GM18861 (cell line): Measurements from ENCODE around the gene INSR.

Experiments
- ATAC-seq: cut with Tn5 transposase; IDR thresholded peaks from one replicate; pipeline ENCODE4 v1.9.1; 2021; ENCODE audit not compliant: unreplicated experiment

INSR gene

DNA sequence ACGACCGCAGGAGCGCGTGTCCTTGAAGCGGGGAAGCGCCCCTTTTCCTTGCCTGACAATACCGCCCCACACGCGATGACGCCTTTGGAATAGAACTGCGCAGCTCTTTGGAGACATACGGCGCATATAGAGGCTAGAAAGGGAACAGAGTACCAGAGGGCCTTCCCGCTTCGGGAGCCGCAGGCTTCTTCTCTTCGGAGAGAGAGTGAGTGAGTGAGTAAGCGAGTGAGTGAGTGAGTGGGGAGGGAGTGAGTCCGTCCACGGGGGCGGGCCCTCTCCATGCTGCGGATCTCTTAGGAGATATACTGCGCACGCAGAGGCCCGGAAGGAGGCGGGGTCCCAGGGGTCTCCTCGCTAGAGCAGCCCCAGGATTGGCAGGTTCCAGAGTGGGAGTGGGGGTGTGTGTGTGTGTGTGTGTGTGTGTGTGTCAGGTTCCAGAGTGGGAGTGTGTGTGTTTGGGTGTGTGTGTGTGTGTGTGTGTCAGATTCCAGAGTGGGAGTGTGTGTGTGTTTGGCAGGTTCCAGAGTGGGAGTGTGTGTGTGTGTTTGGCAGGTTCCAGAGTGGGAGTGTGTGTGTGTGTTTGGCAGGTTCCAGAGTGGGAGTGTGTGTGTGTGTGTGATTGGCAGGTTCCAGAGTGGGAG, 97.0 kb downstream of the INSR start:
- peak; percentile 37 for ATAC-seq

- ATAC-seq, result no peak
These were observed 97.5 kb downstream of the INSR start for GRCh38 chr19:7196763-7197118.

DNA sequence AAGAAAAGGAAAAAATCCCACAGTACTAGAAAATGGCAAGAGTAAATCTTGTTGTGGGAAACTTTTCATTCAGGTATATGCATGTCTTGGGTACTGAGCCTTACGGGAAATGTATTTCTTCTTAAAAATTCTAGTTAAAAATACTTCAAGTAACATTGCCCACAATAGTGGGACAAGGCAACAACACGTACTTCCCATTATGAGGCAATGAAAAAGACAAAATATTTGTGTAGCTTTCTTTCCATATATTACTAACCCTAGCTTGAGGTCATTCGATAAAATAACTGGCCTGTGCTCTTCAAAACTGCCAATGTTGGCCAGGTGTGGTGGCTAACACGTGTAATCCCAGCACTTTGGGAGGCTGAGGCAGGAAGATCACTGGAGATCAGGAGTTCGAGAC, 99.2 kb downstream of the INSR start:
- ATAC-seq, result no peak

DNA sequence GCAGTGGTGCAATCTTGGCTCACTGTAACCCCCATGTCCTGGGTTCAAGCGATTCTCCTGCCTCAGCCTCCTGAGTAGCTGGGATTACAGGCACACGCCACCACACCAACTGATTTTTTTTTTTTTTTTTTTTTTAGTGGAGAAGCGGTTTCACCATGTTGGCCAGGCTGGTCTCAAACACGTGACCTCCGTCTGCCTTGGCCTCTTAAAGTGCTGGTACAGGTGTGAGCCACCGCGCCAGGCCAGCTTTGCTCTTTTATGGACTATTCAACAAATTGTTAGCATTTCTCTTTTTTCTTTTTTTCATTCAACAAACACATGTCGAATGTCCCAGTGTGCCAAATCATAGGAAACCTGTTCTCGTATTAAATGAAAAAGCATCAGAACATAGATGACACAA, 99.6 kb downstream of the INSR start:
- no peak for ATAC-seq

DNA sequence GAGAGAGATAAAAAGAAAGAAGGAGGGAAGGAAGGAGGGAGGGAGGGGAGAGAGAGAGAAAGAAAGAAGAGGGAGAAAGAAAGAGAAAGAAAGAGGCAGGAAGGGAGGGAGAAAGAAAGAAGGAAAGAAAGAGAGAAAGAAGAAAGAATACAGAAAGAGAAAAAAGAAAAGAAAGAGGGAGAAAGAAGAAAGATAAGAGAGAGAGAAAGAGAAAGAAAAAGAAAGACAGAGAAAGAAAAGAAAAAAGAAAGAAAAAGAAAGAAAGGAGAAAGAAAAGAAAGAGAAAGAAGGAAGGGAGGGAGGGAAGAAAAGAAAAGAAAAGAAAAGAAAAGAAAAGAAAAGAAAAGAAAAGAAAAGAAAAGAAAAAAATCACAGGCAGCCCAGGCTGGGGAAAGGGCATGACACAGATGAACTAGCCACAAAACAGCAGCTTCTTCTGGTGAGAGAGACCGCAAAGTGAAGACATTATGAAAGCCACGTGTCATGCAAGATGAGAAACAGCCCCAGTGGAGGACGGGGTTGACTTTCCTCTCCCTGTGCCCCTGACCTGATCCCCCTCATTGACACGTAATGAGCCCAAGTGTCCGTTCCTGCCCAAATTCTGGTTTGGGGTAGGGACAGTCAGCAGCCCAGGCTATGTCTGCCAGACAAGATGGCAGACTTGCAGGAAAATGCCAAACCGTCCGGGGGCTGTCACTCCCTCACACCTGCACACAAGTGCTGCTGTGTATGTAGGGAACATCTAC, 102.1 kb downstream of the INSR start:
- no peak for ATAC-seq

DNA sequence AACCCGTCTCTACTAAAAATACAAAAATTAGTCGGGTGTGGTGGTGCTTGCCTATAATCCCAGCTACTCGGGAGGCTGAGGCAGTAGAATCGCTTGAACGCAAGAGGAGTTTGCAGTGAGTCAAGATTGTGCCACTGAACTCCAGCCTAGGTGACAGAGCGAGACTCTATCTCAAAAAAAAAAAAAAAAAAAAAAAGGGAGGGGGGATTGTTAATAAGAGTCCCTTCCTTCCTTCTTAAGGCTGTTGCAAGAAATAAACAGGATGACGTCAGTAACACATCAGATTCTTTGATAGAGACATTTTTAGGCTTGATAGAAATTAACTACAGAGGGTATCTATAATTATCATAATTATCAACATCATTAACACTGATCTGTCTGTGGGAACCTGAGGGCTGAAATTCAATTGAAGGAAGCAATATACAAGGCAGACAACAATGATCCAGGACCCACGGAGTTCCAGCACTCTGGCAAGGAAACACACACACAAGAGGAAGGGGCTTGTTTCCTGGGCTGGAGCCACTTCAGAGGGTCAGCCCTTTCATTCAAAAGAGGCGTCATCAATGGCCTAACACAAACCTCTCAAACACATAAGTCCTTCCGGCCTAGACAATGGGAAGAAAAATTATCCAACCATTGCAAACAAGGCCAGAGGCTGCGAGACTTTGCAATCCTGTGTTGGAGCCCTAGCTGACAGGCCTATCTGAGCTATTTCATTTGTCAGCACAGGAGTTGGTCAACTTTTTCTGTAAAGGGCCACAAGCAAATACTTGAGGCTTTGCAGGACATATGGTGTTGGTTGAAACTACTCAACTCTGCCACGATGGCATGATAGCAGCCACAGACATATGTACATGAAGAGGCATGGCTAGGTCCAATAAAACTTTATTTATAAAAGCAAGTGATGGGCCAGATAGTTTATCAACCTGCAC, 105.2 kb downstream of the INSR start:
- ATAC-seq, result no peak

- ATAC-seq, result no peak
These were observed 106.4 kb downstream of the INSR start for GRCh38 chr19:7187605-7188339.

DNA sequence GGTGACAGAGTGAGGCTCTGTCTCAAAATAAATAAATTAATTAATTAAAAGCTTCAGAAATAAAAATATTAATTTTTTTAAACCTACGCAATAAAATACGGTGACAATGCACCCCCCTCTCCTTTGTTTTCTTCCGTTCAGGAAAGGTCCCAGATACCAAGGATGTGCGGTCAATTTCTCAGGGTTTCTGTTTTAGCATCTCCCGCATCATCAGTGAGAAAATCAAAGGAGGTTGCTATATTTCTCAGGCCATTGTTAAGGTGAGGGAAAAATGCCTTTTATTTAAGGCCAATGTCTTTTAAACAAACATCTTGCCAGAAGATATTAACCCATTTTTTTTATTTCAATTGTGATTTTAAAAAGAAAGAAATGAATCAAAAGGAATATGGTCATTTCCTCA, 111.7 kb downstream of the INSR start:
- ATAC-seq, result no peak

GRCh38 chr19:7179917-7180306, 114.3 kb downstream of the INSR start:
- ATAC-seq, result no peak

DNA sequence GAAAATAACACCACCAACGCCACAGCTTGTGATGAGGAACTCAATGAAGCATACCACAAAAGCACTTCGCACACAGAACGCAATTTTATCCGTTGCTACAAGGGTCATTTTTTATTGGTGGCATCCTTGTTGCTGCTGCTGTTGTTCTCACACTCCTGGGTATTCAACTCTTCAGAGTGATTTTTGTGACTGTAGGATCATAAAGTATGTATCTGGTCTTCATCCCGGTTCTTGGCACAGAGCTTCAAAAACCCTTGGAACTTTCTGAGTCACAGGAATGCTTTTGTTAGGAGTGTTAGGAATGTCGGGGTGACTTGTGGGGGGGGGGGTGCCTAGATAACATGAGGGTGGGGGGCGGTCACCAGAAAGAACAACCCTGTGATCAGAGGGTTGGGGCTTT, 116.3 kb downstream of the INSR start:
- ATAC-seq, result no peak

DNA sequence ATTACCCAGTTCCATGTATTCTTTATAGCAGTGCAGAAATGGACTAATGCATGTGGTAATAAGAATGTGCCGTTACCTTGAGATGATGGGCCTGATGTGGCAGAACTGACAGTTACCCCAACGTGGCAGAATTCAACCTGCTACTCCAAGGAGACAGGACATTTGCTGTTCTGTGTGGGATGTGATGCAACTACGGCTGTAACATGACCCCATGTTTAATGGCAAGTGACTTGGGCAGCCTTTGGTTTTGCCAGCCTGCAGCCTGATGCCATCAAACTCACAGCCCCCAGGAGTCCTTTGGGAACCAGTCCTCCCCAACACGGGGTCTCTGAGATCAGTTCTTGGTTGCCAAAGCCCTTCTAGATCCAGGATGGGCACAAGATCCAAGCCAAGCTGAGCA, 117.4 kb downstream of the INSR start:
- ATAC-seq, result no peak

DNA sequence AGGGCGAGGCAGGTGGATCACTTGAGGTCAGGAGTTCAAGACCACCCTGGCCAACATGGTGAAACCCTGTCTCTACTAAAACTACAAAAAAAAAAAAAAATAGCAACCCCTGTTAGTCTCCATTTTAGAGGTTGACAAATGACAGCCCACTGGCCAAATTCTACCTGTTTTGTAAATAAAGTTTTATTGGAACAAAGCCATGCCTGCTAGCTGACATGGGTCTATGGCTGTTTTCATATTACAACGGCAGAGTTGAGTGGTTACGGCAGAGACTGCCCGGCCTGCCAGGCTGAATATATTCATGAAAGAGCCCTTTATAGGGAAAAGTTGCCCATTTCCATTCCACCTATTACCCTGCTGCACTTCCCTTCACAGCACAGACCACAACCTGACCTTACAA, 121.4 kb downstream of the INSR start:
- no peak for ATAC-seq

DNA sequence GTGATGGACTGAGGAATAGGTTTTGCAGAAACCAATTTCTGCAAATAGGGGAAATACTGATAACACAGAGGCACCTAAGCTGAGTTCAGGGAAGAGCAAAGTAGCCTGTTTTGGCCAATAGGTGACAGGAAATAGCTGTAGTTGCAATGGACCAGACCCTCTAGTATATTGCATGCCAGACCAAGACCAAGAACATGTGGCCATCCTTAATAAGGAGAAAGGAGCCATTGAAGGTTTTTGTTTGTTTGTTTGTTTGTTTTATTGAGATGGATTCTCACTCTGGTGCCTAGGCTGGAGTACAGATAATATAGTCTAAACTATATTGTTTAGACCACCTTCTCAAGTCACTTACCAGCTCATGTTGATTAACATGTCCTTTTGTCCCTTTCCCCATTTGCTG, 123.2 kb downstream of the INSR start:
- no peak for ATAC-seq

DNA sequence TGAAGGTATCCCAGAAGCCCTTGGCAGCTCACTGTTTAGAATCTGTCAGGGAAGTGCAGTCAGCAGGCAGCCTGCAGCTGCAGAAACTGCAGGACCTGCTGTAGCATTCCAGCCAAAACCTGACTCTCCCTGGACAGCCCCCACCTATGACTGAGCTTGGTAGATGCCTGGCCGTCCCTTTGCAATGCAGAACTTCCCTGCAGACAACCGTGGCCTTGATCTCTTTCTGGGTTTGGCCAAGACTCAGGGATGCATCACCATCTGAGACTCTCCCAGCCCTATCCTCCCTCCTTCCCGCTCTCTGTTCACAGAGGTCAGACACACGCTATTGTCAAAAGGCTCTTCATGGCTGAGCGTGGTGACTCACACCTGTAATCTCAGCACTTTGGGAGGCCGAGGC, 125.3 kb downstream of the INSR start:
- ATAC-seq, result no peak

GRCh38 chr19:7161292-7161691, 132.9 kb downstream of the INSR start:
- ATAC-seq, result no peak

DNA sequence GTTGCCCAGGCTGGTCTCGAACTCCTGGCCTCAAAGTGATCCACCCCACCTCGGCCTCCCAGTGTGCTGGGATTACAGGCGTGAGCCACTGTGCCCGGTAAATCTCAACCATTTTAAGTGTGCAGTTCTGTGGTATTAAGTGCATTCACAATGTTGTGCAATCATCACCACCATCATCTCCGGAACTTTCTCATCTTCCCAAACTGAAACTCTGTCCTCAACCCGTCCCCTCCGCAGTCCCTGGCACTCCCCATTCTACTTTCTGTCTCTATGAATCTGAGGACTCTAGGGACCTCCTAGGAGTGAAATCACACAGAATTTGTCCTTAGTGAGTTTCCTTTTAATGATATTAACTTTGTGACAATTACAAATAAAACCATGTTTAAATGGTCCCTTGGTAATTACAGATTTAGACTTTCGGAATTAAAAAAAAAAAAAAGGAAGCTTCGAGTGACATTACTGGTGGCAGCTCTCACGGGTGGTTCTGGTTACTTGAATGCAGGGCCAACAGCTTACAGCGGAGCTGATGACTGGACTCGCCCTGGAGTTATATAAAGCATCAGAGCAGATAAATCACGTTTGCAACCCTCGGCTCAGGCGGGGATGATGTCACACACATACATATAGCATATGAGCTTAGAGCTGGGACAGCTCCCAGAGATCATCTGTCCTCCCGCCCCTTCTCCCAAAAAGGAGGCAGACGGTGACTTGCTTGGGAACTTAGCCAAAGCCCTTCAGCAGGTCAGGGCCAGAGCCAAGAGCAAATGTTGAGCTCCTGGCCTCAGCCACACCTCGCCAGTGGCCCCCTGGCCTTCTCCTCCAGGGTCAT, 134.9 kb downstream of the INSR start:
- ATAC-seq, result no peak

- ATAC-seq, result no peak
These were observed 141.2 kb downstream of the INSR start for GRCh38 chr19:7153022-7153421.

DNA sequence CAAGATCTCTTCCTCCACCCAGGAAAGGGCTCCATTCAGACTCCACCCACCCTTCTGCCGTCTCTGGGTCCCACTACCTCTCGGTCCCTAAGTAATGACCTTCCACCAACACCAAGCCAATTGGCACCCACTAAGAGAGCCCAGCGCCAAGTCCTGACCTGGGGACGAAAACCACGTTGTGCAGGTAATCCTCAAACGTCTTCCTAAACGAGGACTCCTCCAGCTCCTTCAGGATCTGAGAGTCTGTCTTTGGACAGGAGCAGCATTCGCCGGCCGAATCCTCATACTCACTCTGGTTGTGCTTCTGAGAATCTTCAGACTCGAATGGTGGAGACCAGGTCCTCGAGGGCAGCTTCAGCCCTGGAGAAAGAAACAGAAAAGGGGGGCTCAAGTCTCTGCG, 141.6 kb downstream of the INSR start:
- no peak for ATAC-seq

DNA sequence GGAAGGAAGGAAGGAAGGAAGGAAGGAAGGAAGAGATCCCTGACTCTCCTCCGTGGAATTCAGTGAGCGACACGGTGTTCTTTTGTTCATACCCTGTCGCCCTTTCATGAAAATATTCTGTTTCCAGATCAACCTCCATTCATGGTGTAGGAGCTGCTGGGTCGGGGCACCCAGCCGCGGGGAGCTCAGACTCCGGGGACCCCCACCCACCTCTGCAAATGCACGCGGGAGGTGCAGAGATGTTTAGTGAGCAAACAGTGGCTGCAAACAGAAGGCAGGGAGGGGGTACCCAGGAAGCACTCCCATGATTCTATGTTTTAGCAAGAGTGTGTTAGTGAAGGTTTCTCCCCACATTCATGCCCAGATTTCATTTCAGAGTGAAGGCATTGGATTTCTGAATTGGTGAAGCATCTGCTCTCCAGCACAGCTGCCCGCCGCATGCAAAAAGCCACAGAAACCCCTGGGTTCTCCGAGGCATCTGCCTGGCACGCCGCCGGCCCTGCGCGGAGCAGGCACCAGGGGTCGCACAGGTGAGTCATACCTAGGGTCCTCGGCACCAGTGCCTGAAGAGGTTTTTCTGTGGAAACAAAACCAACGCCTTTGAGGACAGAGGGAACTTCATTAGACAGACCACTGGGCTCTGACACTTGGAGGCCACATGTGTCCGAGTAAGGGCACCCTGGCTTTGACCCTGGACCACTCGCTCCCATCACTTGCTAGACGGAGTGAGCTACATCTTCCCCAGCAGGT, 144.1 kb downstream of the INSR start:
- no peak for ATAC-seq
